SK-N-SH treated with all-trans-retinoic acid at 6 μM for 48 hours (cell line): ENCODE measurements around the gene ISL1.

ENCODE experiments used
- ATAC-seq: fragments of 200-7000 bp; cut with Tn5 transposase; 3 replicates; pipeline ENCODE4 v1.9.1; 2020; ENCODE audit warnings: mild to moderate bottlenecking, moderate library complexity
- ARNTL ChIP-seq: fragments of 450-650 bp; formaldehyde crosslinking; IDR thresholded peaks from 2 replicates; pipeline ENCODE4 v1.5.0; 2020; ENCODE audit warnings: low read depth, mild to moderate bottlenecking, moderate library complexity, borderline replicate concordance
- BACH2 ChIP-seq: fragments of 250-450 bp; sonication (Bioruptor Pico); IDR thresholded peaks from 2 replicates; pipeline ENCODE4 v1.9.0; 2021; ENCODE audit warnings: mild to moderate bottlenecking, borderline replicate concordance
- CREB5 ChIP-seq: fragments of 250-450 bp; sonication (Bioruptor Pico); IDR thresholded peaks from 2 replicates; pipeline ENCODE4 v1.5.1; 2020; ENCODE audit warnings: low read depth, mild to moderate bottlenecking, moderate library complexity
- CSRNP3 ChIP-seq: fragments of 250-450 bp; sonication (Bioruptor Pico); IDR thresholded peaks from 2 replicates; pipeline ENCODE4 v1.5.1; 2021; ENCODE audit warnings: mild to moderate bottlenecking, moderate library complexity
- ESRRG ChIP-seq: fragments of 250-450 bp; sonication (Bioruptor Pico); IDR thresholded peaks from 2 replicates; pipeline ENCODE4 v1.6.1; 2021; ENCODE audit warnings: mild to moderate bottlenecking
- GLIS3 ChIP-seq: fragments of 250-450 bp; sonication (Bioruptor Pico); IDR thresholded peaks from 2 replicates; pipeline ENCODE4 v1.5.0; 2020; ENCODE audit warnings: mild to moderate bottlenecking, moderate library complexity
- ISL1 ChIP-seq: fragments of 250-450 bp; sonication (Bioruptor Pico); IDR thresholded peaks from 2 replicates; pipeline ENCODE4 v2.1.2; 2022; ENCODE audit warnings: mild to moderate bottlenecking, moderate library complexity
- OSR1 ChIP-seq: fragments of 250-450 bp; sonication (Bioruptor Pico); IDR thresholded peaks from 2 replicates; pipeline ENCODE4 v1.8.0; 2022; ENCODE audit warnings: moderate library complexity, mild to moderate bottlenecking, inconsistent platforms
- PPARA ChIP-seq: fragments of 250-450 bp; sonication (Bioruptor Pico); IDR thresholded peaks from 2 replicates; pipeline ENCODE4 v1.5.0; 2020; ENCODE audit warnings: mild to moderate bottlenecking, borderline replicate concordance
- RARB ChIP-seq: fragments of 250-450 bp; sonication (Bioruptor Pico); IDR thresholded peaks from 2 replicates; pipeline ENCODE4 v1.8.0; 2021; ENCODE audit warnings: mild to moderate bottlenecking, moderate library complexity
- SNAI2 ChIP-seq: fragments of 250-450 bp; sonication (Bioruptor Pico); IDR thresholded peaks from 2 replicates; pipeline ENCODE4 v1.5.0; 2020; ENCODE audit warnings: mild to moderate bottlenecking, moderate library complexity
- TCF4 ChIP-seq: fragments of 250-450 bp; sonication (Bioruptor Pico); IDR thresholded peaks from 2 replicates; pipeline ENCODE4 v1.8.0; 2021; ENCODE audit warnings: mild to moderate bottlenecking, moderate library complexity, borderline replicate concordance
- TOX ChIP-seq: fragments of 250-450 bp; sonication (Bioruptor Pico); IDR thresholded peaks from 2 replicates; pipeline ENCODE4 v1.8.0; 2021; ENCODE audit warnings: mild to moderate bottlenecking, moderate library complexity, borderline replicate concordance
- ZC3H10 ChIP-seq: fragments of 250-450 bp; sonication (Bioruptor Pico); IDR thresholded peaks from 2 replicates; pipeline ENCODE4 v1.5.1; 2021; ENCODE audit warnings: mild to moderate bottlenecking, moderate library complexity
- ZFP3 ChIP-seq: fragments of 250-450 bp; sonication (Bioruptor Pico); IDR thresholded peaks from 2 replicates; pipeline ENCODE4 v1.5.0; 2020; ENCODE audit warnings: mild to moderate bottlenecking, moderate library complexity
- ZFP30 ChIP-seq: fragments of 450-650 bp; formaldehyde crosslinking; IDR thresholded peaks from 2 replicates; pipeline ENCODE4 v1.5.0; 2022; ENCODE audit warnings: mild to moderate bottlenecking, moderate library complexity
- ZNF8 ChIP-seq: fragments of 450-650 bp; formaldehyde crosslinking; IDR thresholded peaks from 2 replicates; pipeline ENCODE4 v1.5.0; 2020; ENCODE audit warnings: mild to moderate bottlenecking, moderate library complexity
- TF ChIP-seq, protein P1 (sequence below): fragments of 250-450 bp; sonication (Bioruptor Pico); IDR thresholded peaks from 2 replicates; pipeline ENCODE4 v1.8.0; 2021; ENCODE audit warnings: low read depth, mild to moderate bottlenecking, moderate library complexity, borderline replicate concordance

Gene ISL1

DNA sequence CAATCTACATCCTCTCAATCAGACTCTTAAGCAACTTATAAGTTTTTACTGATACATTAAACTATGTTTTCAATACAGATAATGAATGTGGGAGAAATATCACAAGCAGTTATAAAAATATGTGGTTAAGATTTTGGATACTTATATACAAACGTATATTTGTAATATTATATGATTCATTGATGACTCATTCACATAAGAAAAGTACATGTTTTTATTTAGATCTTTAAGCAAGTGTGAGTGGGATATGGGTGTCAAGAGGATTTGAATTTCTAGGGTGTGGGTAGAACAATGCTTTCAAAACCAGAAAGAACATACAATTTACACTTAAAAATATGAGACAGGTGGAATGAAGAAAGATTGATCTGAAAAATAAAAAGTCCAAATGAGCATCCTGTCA lies 36.1 kb upstream of the ISL1 start:
- no peak for TF ChIP-seq CREB5 (CRISPR knock-in tag)
- TF ChIP-seq CSRNP3 = no peak
- TF ChIP-seq, protein P1, sequence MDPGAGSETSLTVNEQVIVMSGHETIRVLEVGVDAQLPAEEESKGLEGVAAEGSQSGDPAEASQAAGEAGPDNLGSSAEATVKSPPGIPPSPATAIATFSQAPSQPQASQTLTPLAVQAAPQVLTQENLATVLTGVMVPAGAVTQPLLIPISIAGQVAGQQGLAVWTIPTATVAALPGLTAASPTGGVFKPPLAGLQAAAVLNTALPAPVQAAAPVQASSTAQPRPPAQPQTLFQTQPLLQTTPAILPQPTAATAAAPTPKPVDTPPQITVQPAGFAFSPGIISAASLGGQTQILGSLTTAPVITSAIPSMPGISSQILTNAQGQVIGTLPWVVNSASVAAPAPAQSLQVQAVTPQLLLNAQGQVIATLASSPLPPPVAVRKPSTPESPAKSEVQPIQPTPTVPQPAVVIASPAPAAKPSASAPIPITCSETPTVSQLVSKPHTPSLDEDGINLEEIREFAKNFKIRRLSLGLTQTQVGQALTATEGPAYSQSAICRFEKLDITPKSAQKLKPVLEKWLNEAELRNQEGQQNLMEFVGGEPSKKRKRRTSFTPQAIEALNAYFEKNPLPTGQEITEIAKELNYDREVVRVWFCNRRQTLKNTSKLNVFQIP = no peak
- TF ChIP-seq ZFP30 = no peak
- no peak for TF ChIP-seq GLIS3 (CRISPR knock-in tag)
- no peak for ATAC-seq

GRCh38 chr5:51347704-51348103 lies 35.5 kb upstream of the ISL1 start:
- ATAC-seq = no peak
- no peak for TF ChIP-seq CSRNP3
- TF ChIP-seq SNAI2 (CRISPR knock-in tag) = no peak
- no peak for TF ChIP-seq OSR1 (CRISPR knock-in tag)
- no peak for TF ChIP-seq GLIS3 (CRISPR knock-in tag)
- no peak for TF ChIP-seq ZFP30
- TF ChIP-seq ZFP3 (CRISPR knock-in tag) = no peak
- no peak for TF ChIP-seq ARNTL (CRISPR knock-in tag)
- TF ChIP-seq ZC3H10 (CRISPR knock-in tag) = no peak
- no peak for TF ChIP-seq PPARA (CRISPR knock-in tag)
- no peak for TF ChIP-seq TOX (CRISPR knock-in tag)
- no peak for TF ChIP-seq TCF4 (CRISPR knock-in tag)
- no peak for TF ChIP-seq ESRRG
- TF ChIP-seq CREB5 (CRISPR knock-in tag) = no peak

DNA sequence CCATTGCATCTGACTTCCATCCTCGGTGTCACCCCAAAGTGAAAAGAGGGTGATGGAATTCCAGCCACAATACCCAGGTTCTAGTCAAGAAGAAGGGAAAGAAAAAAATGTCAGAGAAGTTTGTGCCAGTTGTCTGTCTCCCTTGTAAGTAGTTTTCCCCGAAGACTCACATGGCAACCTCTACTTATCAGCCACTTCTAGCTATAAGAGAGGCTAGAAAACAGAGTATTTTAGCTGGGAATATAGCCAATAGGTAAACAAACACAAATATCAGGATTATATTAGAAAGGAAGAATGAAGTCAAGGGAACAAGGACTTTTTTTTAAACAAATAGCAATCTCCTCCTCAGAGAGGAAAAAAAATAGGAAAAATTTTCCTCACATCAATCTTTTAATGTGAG lies 12.2 kb upstream of the ISL1 start:
- TF ChIP-seq ARNTL (CRISPR knock-in tag) (no peak), BACH2 (CRISPR knock-in tag) (no peak), TOX (CRISPR knock-in tag) (no peak), ZNF8 (CRISPR knock-in tag) (no peak), ESRRG (no peak), ZFP3 (CRISPR knock-in tag) (no peak), ISL1 (no peak), RARB (CRISPR knock-in tag) (no peak), TCF4 (CRISPR knock-in tag) (no peak), SNAI2 (CRISPR knock-in tag) (no peak), GLIS3 (CRISPR knock-in tag) (no peak), OSR1 (CRISPR knock-in tag) (no peak), PPARA (CRISPR knock-in tag) (no peak), CSRNP3 (no peak), CREB5 (CRISPR knock-in tag) (no peak)
- TF ChIP-seq, protein P1 = no peak
- TF ChIP-seq, all 23 proteins: peak for 0
- no peak for ATAC-seq
